HUES6 (cell line): Measurements from ENCODE around the gene SREK1IP1.

Source experiments
- H3K27ac ChIP-seq: 2 replicates; pipeline ENCODE4 v1.7.0; 2013; ENCODE audit warnings: low read depth, mild to moderate bottlenecking, low read length, inconsistent platforms
- H3K27me3 ChIP-seq: 2 replicates; pipeline ENCODE4 v1.6.1; 2013; ENCODE audit warnings: low read length; ENCODE audit not compliant: control insufficient read depth, insufficient read depth
- H3K36me3 ChIP-seq: 2 replicates; pipeline ENCODE4 v1.6.1; 2013; ENCODE audit warnings: low read length; ENCODE audit not compliant: control insufficient read depth, insufficient read depth
- H3K4me1 ChIP-seq: 2 replicates; pipeline ENCODE4 v1.6.1; 2013; ENCODE audit warnings: low read length; ENCODE audit not compliant: control insufficient read depth, insufficient read depth
- H3K4me3 ChIP-seq: 2 replicates; pipeline ENCODE4 v1.5.1; 2013; ENCODE audit warnings: low read depth, low read length
- H3K9ac ChIP-seq: one replicate; pipeline ENCODE4 v1.6.1; 2013; ENCODE audit warnings: mild to moderate bottlenecking, low read length
- H3K9me3 ChIP-seq: 2 replicates; pipeline ENCODE4 v1.6.1; 2013; ENCODE audit warnings: low read depth, low read length; ENCODE audit not compliant: control insufficient read depth, insufficient read depth

SREK1IP1 gene

GRCh38 chr5:64688391-64688790 lies 80.1 kb downstream of the SREK1IP1 start:
- Histone ChIP-seq H3K27me3 (peaks cover 17% of the 10 kb centered on the region; the same call in 1 of the 2 replicates), H3K9me3 (no peaks in the 10 kb centered on the region), H3K36me3 (no peaks in the 10 kb centered on the region; the same call in 1 of the 2 replicates), H3K27ac (no peak overlapping the region), H3K4me1 (peaks cover 34% of the 10 kb centered on the region), H3K9ac (no peak overlapping the region), H3K4me3 (no peak overlapping the region)

GRCh38 chr5:64685866-64686265 lies 82.6 kb downstream of the SREK1IP1 start:
- Histone ChIP-seq H3K36me3 (no peaks in the 10 kb centered on the region), H3K4me3 (no peak overlapping the region), H3K4me1 (peaks cover 22% of the 10 kb centered on the region), H3K9ac (no peak overlapping the region), H3K9me3 (no peaks in the 10 kb centered on the region), H3K27me3 (peaks cover 17% of the 10 kb centered on the region; the same call in 1 of the 2 replicates), H3K27ac (no peak overlapping the region)

GRCh38 chr5:64682608-64683007 lies 85.9 kb downstream of the SREK1IP1 start:
- Histone ChIP-seq H3K36me3 (no peaks in the 10 kb centered on the region), H3K27ac (no peak overlapping the region), H3K4me3 (no peak overlapping the region), H3K4me1 (peaks cover 6% of the 10 kb centered on the region), H3K27me3 (no peaks in the 10 kb centered on the region), H3K9ac (no peak overlapping the region), H3K9me3 (no peaks in the 10 kb centered on the region)

GRCh38 chr5:64680289-64680688 lies 88.2 kb downstream of the SREK1IP1 start:
- H3K27me3 ChIP-seq: no peaks in the 10 kb centered on the region
- H3K9ac ChIP-seq: no peak overlapping the region
- no peak overlapping the region for H3K27ac ChIP-seq
- no peaks in the 10 kb centered on the region for H3K9me3 ChIP-seq
- H3K4me1 ChIP-seq: no peaks in the 10 kb centered on the region
- no peak overlapping the region for H3K4me3 ChIP-seq
- H3K36me3 ChIP-seq: no peaks in the 10 kb centered on the region

GRCh38 chr5:64678374-64678773 lies 90.1 kb downstream of the SREK1IP1 start:
- Histone ChIP-seq H3K27me3 (no peaks in the 10 kb centered on the region), H3K36me3 (no peaks in the 10 kb centered on the region)

GRCh38 chr5:64671678-64672077 lies 96.8 kb downstream of the SREK1IP1 start:
- Histone ChIP-seq H3K9ac (no peak overlapping the region), H3K4me1 (peaks cover 1% of the 10 kb centered on the region; the same call in 1 of the 2 replicates), H3K27me3 (no peaks in the 10 kb centered on the region), H3K36me3 (no peaks in the 10 kb centered on the region), H3K27ac (no peak overlapping the region), H3K4me3 (no peak overlapping the region), H3K9me3 (no peaks in the 10 kb centered on the region)

More at GRCh38 chr5:64678374-64678773, 90.1 kb downstream of the SREK1IP1 start:
- H3K9ac ChIP-seq: no peak overlapping the region
- H3K27ac ChIP-seq: no peak overlapping the region
- H3K4me1 ChIP-seq: no peaks in the 10 kb centered on the region
- no peaks in the 10 kb centered on the region for H3K9me3 ChIP-seq
- H3K4me3 ChIP-seq: no peak overlapping the region

- Histone ChIP-seq H3K4me1 (peaks cover 15% of the 10 kb centered on the region), H3K27me3 (no peaks in the 10 kb centered on the region), H3K9ac (no peak overlapping the region), H3K36me3 (no peaks in the 10 kb centered on the region), H3K4me3 (no peak overlapping the region), H3K9me3 (no peaks in the 10 kb centered on the region), H3K27ac (no peak overlapping the region)
These were observed 98.2 kb downstream of the SREK1IP1 start for GRCh38 chr5:64670277-64670676.
